ENCODE results near the gene LFNG.

Gene LFNG

DNA sequence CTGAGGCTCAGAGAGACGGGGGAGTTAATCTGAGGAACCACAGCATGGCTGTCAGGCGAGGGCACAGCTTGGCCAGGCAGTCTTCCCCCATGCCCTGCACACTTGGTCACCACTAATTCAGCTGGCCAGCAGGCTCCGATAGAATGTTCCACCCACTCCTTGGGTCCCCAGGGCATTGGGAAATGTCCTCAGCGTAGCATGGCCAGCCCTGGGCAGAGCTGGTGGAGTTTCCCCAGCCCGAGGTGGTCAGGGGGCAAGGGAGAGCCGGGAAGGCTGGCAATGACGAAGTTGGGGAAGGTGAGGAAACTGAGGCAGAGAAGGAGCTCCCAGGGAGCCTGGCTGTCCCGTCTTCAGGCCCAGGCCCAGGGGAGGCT is 31.3 kb upstream of the LFNG start:
- H3K36me3 ChIP-seq = no peaks in the 10 kb centered on the region
- TF ChIP-seq CTCF (IDR thresholded peaks at IDR 0.05; ENCODE audit: low read depth, low read length) = no peak
- no peak for DNase-seq
- H3K4me1 ChIP-seq = no peaks in the 10 kb centered on the region; the same call in 1 of the 2 replicates
- H3K27me3 ChIP-seq = no peaks in the 10 kb centered on the region
- H3K9me3 ChIP-seq = no peaks in the 10 kb centered on the region
- no peak overlapping the region for H3K4me3 ChIP-seq (ENCODE audit: low read depth, low read length)

DNA sequence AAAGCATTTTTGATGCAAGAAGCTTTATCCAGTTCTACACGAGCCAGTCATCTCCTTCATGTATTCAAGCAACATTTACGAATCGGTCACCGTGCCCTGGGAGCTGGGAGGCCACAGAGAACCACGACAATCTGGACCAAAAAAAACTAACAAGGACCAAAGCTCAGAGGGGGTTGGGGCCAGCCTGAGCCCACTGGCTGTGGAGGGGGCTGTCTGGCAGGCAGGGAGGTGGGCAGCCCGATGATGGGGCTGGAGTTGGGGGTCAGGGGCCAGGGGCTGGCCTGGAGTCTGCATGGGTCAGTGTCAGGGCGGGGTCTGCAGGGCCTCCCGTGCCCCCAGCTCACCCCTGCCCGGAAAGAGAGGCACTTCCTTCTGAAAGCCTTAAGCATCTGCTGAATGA is 30.9 kb upstream of the LFNG start:
- Histone ChIP-seq H3K9me3 (no peaks in the 10 kb centered on the region), H3K27me3 (no peaks in the 10 kb centered on the region), H3K36me3 (no peaks in the 10 kb centered on the region), H3K4me1 (peaks cover 3% of the 10 kb centered on the region; the same call in 1 of the 2 replicates), H3K4me3 (ENCODE audit: low read depth, low read length) (no peak overlapping the region)
- no peak for TF ChIP-seq CTCF (IDR thresholded peaks at IDR 0.05; ENCODE audit: low read depth, low read length)
- DNase-seq = no peak

- Histone ChIP-seq H3K9me3 (no peaks in the 10 kb centered on the region), H3K36me3 (no peaks in the 10 kb centered on the region), H3K4me3 (ENCODE audit: low read depth, low read length) (no peak overlapping the region), H3K27me3 (no peaks in the 10 kb centered on the region), H3K4me1 (peaks cover 10% of the 10 kb centered on the region)
- TF ChIP-seq CTCF (IDR thresholded peaks at IDR 0.05; ENCODE audit: low read depth, low read length) = no peak
- DNase-seq = no peak
These were observed 29.4 kb upstream of the LFNG start for GRCh38 chr7:2490181-2490651.

DNA sequence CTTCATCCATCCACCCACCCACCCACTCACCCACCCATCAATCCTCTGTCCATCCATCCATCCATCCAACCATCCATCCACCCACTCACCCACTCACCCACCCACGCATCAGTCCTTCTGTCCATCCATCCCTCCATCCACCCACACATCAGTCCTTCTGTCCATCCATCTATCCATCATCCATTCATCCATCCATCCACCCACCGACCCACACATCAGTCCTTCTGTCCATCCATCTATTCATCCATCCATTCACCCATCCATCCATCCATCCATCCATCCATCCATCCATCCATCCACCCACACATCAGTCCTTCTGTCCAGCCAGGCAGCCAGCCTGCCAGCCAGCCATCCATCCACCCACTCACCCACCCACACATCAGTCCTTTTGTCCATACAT is 27.5 kb upstream of the LFNG start:
- no peak for TF ChIP-seq CTCF (IDR thresholded peaks at IDR 0.05; ENCODE audit: low read depth, low read length)
- Histone ChIP-seq H3K36me3 (no peaks in the 10 kb centered on the region), H3K9me3 (no peaks in the 10 kb centered on the region), H3K27me3 (no peaks in the 10 kb centered on the region), H3K4me3 (ENCODE audit: low read depth, low read length) (no peak overlapping the region), H3K4me1 (peaks cover 20% of the 10 kb centered on the region)
- DNase-seq = no peak

- Histone ChIP-seq H3K9me3 (no peaks in the 10 kb centered on the region), H3K4me1 (peaks cover 20% of the 10 kb centered on the region), H3K4me3 (ENCODE audit: low read depth, low read length) (no peak overlapping the region), H3K27me3 (no peaks in the 10 kb centered on the region), H3K36me3 (no peaks in the 10 kb centered on the region)
- no peak for DNase-seq
- no peak for TF ChIP-seq CTCF (IDR thresholded peaks at IDR 0.05; ENCODE audit: low read depth, low read length)
These were observed 26.1 kb upstream of the LFNG start for GRCh38 chr7:2493205-2494164.

Data from BE2C (cell line).